Fibroblast of upper back skin (primary cell): ENCODE results near the gene ENSA.
"Not testable (repeated sequence)": the region's sequence is repeated elsewhere in the genome, so short reads cannot be mapped to it uniquely, and the experiment has no call there.

Source experiments
- DNase-seq: peaks from one replicate; pipeline ENCODE4 v3.0.0-alpha.2; 2013

ENSA gene

GRCh38 chr1:150629115-150629928 is at the start of gene ENSA:
Gene ENSA, minus strand, starts transcription at chr1:150629612. Its CDS starts 142 bp downstream, at chr1:150629470.
- peak; percentile 100 for DNase-seq

GRCh38 chr1:150678988-150679387 is 49.6 kb upstream of the ENSA start:
- no peak for DNase-seq

- DNase-seq, result no peak
These were observed 45.5 kb upstream of the ENSA start for GRCh38 chr1:150674881-150675280.

- no peak for DNase-seq
These were observed 33.9 kb upstream of the ENSA start for GRCh38 chr1:150663321-150663720.

- no peak for DNase-seq
These were observed 33.4 kb upstream of the ENSA start for GRCh38 chr1:150662811-150663210.

- no peak for DNase-seq
These were observed 31.7 kb upstream of the ENSA start for GRCh38 chr1:150661156-150661555.

- DNase-seq, result no peak
These were observed 31.2 kb upstream of the ENSA start for GRCh38 chr1:150660584-150660983.

GRCh38 chr1:150657064-150657463 is 27.7 kb upstream of the ENSA start:
- not testable (repeated sequence) for DNase-seq

GRCh38 chr1:150654635-150655034 is 25.2 kb upstream of the ENSA start:
- DNase-seq, result not testable (repeated sequence)

- no peak for DNase-seq
These were observed 20.8 kb upstream of the ENSA start for GRCh38 chr1:150650193-150650592.

GRCh38 chr1:150649441-150650075 is 20.1 kb upstream of the ENSA start:
- no peak for DNase-seq

- no peak for DNase-seq
These were observed 12.9 kb upstream of the ENSA start for GRCh38 chr1:150642296-150642695.

- not testable (repeated sequence) for DNase-seq
These were observed 11.9 kb upstream of the ENSA start for GRCh38 chr1:150641126-150641815.

GRCh38 chr1:150638430-150638829 is 9.0 kb upstream of the ENSA start:
- DNase-seq, result not testable (repeated sequence)

- DNase-seq, result not testable (repeated sequence)
These were observed 5.6 kb upstream of the ENSA start for GRCh38 chr1:150634839-150635622.

GRCh38 chr1:150628766-150629114 is 672 bp downstream of the ENSA start:
- no peak for DNase-seq

GRCh38 chr1:150627826-150628410 is 1.5 kb downstream of the ENSA start:
- DNase-seq, result no peak

GRCh38 chr1:150626150-150626549 is 3.3 kb downstream of the ENSA start:
- DNase-seq, result no peak

GRCh38 chr1:150624546-150624945 is 4.9 kb downstream of the ENSA start:
- not testable (repeated sequence) for DNase-seq

- not testable (repeated sequence) for DNase-seq
These were observed 5.3 kb downstream of the ENSA start for GRCh38 chr1:150624134-150624533.

- no peak for DNase-seq
These were observed 7.0 kb downstream of the ENSA start for GRCh38 chr1:150622303-150622975.
